ENCODE measurements around the gene STX4. TPM values are rescaled to one million over a fixed set of nuclear protein-coding genes. Genes with fewer than 3 reads are reported as not detected.
A peak's percentile ranks its signal among the peaks of the same experiment; 100 is the strongest.

The STX4 gene
- total RNA-seq: 111 TPM
- long read RNA-seq, transcript STX4-201 (11 exons, 1,481 nt): major isoform, 53 of 96 reads
- long read RNA-seq, partial matches to known transcripts: 8 of 96 reads
- long read RNA-seq, other reads (novel, unspliced or antisense): 35 of 96 reads

- DNase-seq (ENCODE audit: low spot score): peak; percentile 99
Observed at GRCh38 chr16:31032736-31033708, at the start of gene STX4. Gene STX4, plus strand, starts transcription at chr16:31033558. Its CDS starts 248 bp downstream, at chr16:31033806.

- no peak for DNase-seq (ENCODE audit: low spot score)
Observed at GRCh38 chr16:30983898-30984610, 49.3 kb upstream of the STX4 start.

GRCh38 chr16:30984669-30985400, 48.5 kb upstream of the STX4 start, which contains the start of gene HSD3B7:
Gene HSD3B7, plus strand, starts transcription at chr16:30985207. Its CDS starts 452 bp downstream, at chr16:30985659.
- peak; percentile 97 for DNase-seq (ENCODE audit: low spot score)

GRCh38 chr16:30985401-30986128, 47.8 kb upstream of the STX4 start:
- DNase-seq (ENCODE audit: low spot score): no peak

- no peak for DNase-seq (ENCODE audit: low spot score)
Observed at GRCh38 chr16:30986129-30986991, 47.0 kb upstream of the STX4 start.

- DNase-seq (ENCODE audit: low spot score): no peak
Observed at GRCh38 chr16:30987581-30988190, 45.7 kb upstream of the STX4 start.

GRCh38 chr16:30989469-30990047, 43.8 kb upstream of the STX4 start:
- no peak for DNase-seq (ENCODE audit: low spot score)

- DNase-seq (ENCODE audit: low spot score): no peak
Observed at GRCh38 chr16:30990105-30990504, 43.3 kb upstream of the STX4 start.

- DNase-seq (ENCODE audit: low spot score): no peak
Observed at GRCh38 chr16:30991052-30991451, 42.3 kb upstream of the STX4 start.

- DNase-seq (ENCODE audit: low spot score): no peak
Observed at GRCh38 chr16:30992276-30992780, 41.0 kb upstream of the STX4 start.

GRCh38 chr16:30992931-30993816, 40.2 kb upstream of the STX4 start:
- no peak for DNase-seq (ENCODE audit: low spot score)

- no peak for DNase-seq (ENCODE audit: low spot score)
Observed at GRCh38 chr16:30995927-30996323, 37.4 kb upstream of the STX4 start.

- no peak for DNase-seq (ENCODE audit: low spot score)
Observed at GRCh38 chr16:30996324-30996984, 36.9 kb upstream of the STX4 start.

- DNase-seq (ENCODE audit: low spot score): peak; percentile 94
Observed at GRCh38 chr16:30996985-30997724, 36.2 kb upstream of the STX4 start.

- DNase-seq (ENCODE audit: low spot score): no peak
Observed at GRCh38 chr16:30997725-30998711, 35.3 kb upstream of the STX4 start.

All from mesenteric fat pad (tissue), 1 donor.